Stimulated activated CD8-positive, alpha-beta memory T cell treated with anti-CD3 and anti-CD28 coated beads, Interleukin-7, amount 100 ng/mL, for 4 hours (primary cell): ENCODE data around the gene FBN1.

Source experiments
- DNase-seq, 2 donors: peaks; one replicate each; pipeline ENCODE4 v3.0.0-alpha.2; 2020; ENCODE audit warnings: low read depth in 2 of 2

FBN1 gene

DNA sequence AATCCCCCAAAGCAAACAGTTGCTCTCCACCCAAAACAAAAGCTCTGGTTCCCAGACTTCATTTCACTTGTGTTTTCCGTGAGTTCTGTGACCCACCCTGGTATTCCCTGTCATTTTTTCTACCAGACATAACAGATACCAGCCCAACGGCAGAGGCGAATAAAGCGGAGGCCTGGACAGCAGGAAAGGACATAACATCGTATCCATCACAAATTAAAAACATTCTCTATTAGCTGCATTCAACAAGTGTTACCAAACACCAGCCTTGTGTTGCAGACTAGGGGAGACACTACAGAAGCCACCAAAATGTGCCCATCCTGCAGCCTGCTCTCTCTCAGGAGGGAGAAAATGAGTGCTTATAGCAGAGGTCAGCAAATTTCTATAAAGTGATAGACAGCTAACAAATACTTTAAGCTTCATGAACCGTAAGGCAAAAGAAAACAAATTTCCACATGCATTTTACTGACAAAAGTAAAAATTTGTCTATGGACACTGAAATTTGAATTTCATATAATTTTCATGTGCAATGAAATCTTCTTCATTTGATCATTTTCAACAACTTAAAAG lies 7.1 kb upstream of the FBN1 start:
- DNase-seq: no peak

DNA sequence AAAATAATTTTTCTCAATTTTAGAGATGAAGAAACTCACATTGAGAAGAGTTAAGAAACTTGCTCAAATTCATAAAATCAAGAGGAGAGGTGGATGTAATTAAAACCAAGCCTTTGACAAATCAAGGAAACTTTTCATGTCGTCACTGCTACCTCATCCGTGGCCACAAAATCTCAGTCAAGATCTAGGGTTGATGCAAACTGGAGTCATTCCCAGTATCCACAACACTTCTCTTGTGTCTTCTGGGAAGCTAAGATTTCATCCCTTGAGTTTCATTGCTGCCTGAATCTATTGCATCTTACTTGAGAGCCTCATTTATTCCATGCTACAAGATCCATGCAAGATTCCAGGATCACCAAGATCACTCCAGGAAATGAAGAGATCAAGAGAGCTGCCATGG lies 5.4 kb upstream of the FBN1 start:
- DNase-seq: no peak

DNA sequence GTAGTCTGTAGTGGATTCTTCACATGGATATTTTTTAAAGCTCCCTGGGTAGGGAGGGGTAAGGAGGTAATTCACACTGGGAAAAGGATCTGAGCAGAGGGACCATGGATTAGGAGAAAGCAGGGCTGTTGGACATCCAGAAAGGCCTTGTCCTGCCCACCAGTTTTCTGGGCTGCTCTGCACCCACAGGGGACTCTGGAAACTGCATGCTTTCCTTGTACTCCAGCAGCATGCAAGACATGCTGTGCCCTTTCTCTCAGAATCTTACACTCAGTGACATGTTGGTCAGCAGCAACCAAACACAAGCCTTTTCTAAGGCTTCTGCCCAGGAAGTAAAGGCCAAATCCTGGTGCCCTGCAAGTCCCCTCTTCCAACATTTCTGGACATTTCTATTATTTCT lies 2.5 kb upstream of the FBN1 start:
- DNase-seq: no peak

GRCh38 chr15:48646331-48646730 lies 822 bp upstream of the FBN1 start:
- DNase-seq: no peak

- DNase-seq: no peak
These were observed 517 bp downstream of the FBN1 start for GRCh38 chr15:48644827-48645557.

DNA sequence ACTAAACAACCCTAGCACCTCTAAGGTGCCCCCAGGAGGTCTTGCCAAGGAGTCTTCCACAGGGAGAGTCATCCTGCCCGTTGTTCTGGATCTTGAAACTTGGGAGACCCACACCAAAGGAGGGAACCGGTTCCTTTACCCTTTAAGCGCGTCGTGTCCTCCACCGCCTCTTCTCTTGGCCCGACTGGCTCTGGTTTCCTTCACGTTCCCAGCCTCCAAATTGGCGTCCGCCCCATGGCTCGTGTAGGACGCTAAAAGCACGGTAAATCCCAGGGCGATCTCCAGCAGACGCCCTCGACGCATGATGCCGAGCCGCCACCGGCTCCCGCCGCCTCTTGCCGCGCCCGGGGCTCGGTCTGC lies 1.1 kb downstream of the FBN1 start:
- DNase-seq: no peak

GRCh38 chr15:48643776-48644466 lies 1.6 kb downstream of the FBN1 start:
- DNase-seq: no peak

DNA sequence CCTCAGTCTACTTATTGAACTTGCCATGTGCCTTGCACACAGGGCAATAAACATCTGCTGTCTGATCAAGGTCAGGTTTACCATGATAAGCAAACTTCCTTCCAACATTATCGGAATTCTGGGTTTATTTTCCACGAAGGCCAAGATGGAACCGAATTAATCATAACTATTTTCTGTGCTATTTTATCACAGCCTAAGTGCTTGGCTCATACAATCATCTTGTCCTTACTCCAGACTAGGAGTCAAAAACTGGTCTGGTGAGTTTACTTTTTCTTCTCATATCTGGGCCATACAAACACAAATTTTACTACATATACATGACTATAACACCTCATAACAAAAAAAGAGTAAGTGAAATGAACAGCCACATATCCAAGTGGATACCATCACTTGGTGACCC lies 2.3 kb downstream of the FBN1 start:
- no peak for DNase-seq

- DNase-seq: no peak
These were observed 2.7 kb downstream of the FBN1 start for GRCh38 chr15:48642795-48643194.

DNA sequence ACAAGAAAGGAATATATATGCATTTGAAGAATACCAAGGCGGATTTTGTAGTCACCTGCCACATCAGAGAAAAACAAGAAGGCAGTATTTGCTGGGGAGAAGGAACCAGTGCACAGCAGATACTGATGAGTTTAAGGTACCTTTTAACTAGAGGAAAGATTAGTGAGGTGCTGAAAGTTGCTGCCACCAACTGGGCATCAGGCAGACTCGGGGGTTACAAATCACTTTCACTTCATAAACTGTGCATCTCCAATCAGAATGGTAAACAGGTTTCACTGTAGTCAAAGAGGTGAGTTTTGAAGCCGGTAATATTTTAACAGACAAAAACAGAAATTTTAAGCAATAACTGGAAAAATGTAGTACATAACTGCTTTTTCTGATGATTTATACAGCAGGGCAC lies 4.1 kb downstream of the FBN1 start:
- no peak for DNase-seq

DNA sequence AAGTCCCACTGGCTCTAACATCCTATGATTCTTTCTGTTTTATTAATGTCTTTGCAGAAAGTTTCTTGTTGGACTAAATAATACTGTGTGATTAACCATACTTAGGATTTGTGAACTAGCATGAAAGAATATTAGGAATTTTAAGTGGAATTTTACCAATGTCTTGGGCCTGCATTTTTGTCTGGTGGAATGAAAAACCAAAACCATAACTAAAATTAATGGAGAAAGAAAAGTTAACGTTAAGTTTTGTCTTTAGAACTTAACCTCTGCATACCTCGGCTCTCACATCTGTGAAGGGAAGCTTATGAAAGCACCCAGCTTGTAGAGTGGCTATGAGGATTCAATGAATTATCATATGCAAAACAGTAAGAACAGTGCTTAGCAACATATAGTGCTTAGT lies 6.5 kb downstream of the FBN1 start:
- no peak for DNase-seq

GRCh38 chr15:48637639-48638038 lies 7.9 kb downstream of the FBN1 start:
- DNase-seq: no peak

- DNase-seq: no peak
These were observed 9.0 kb downstream of the FBN1 start for GRCh38 chr15:48636511-48636910.

- DNase-seq: no peak
These were observed 10.6 kb downstream of the FBN1 start for GRCh38 chr15:48634893-48635292.

DNA sequence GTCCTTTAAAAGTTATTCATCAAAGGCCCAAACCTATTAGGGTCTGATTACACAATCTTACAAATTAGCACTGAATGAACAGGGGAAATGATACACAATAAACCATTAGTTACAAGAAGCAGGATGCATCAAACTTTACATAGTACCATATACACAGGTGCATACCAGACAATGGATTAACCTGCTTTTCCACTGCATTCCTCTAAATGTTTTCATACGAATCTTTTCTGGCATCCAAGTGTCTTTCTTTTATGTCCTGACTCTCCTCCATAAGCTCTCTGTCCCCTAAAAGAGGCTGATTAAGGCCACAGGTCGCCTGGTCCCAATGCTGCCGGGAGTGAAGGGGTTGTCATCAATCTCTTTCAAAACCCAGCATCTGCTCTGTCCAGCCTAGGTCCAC lies 11.4 kb downstream of the FBN1 start:
- DNase-seq: no peak

- no peak for DNase-seq
These were observed 12.9 kb downstream of the FBN1 start for GRCh38 chr15:48632651-48633050.

- no peak for DNase-seq
These were observed 14.2 kb downstream of the FBN1 start for GRCh38 chr15:48631176-48631770.

DNA sequence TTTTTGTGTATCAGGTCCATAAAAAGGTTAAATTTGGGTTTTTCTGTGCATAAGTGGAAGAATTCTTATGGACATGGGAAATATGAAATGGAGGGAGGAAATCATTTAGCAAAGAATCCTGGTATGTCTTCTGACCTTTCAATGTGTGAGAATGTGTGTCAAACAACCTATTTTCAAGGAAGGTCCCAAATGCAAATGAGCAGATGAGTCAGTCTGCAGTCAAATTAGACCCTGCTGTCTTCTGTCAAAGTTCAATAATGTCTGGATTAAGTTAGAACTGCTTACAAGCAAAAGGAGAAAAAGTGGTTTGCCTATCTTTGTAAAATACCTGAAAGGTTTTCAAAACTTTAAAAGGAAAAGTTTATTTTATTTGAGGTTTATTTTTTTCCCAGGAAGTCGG lies 15.3 kb downstream of the FBN1 start:
- DNase-seq: no peak

- no peak for DNase-seq
These were observed 16.7 kb downstream of the FBN1 start for GRCh38 chr15:48628832-48629231.

DNA sequence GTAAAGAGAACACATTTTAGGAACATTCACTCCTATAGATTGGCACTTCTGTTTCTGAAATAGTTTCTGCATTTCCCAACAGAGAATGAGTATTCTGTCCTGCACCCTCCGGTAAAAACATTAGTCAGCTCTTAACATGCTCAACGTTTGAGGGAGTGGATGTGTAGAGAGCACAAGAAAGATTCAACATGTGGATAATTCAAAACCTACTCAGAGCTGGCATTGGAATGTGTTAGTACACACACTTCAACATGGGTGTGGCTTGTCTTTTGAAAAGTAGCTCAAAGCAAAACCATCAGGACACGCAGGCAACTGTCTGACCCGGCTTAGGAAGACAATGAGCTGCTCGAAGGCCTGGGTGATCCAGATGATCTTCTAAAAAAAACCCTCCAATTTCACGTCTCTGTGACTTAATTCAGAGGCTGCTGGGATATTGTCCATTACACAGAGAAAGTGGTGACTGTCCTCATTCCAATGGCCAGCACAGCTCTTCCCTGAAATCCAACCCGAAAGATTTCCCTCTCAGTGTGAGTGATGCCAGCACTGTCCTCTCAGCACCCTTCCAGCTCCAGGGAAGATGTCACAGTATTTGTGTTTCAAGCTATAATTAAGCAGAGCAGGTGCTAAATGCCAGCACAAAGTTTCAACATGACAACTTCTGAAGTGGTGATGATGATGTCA lies 18.1 kb downstream of the FBN1 start:
- DNase-seq: no peak

GRCh38 chr15:48625126-48625525 lies 20.4 kb downstream of the FBN1 start:
- no peak for DNase-seq

DNA sequence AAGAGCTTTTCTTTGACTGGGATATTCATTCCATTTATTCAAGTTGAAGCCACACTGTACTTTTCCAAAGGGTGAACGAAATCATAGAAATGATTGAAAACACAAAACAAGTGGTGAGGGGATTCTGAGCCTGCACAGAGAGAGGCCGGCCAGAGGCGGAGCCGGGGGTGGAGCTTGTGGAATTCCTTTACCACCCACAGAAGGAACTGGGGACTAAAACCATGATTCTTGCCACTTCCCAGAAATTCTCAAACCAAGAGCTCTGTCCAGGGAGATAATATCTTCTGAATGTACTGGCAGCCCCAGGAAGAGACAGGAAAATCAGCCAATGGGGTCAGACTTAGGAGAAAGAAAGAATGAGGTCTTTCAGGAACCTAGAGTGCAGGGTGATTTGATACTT lies 20.8 kb downstream of the FBN1 start:
- no peak for DNase-seq
